GM12873 (cell line): ENCODE results near the gene MALRD1.

ENCODE experiments used
- TF ChIP-seq, protein P1 (sequence below): IDR thresholded peaks from 2 replicates; pipeline ENCODE4 v1.5.1; 2012; ENCODE audit warnings: low read depth, mild to moderate bottlenecking, moderate library complexity, low read length, control low read depth; ENCODE audit not compliant: insufficient read depth; ENCODE audit errors: missing control alignments

MALRD1 gene

DNA sequence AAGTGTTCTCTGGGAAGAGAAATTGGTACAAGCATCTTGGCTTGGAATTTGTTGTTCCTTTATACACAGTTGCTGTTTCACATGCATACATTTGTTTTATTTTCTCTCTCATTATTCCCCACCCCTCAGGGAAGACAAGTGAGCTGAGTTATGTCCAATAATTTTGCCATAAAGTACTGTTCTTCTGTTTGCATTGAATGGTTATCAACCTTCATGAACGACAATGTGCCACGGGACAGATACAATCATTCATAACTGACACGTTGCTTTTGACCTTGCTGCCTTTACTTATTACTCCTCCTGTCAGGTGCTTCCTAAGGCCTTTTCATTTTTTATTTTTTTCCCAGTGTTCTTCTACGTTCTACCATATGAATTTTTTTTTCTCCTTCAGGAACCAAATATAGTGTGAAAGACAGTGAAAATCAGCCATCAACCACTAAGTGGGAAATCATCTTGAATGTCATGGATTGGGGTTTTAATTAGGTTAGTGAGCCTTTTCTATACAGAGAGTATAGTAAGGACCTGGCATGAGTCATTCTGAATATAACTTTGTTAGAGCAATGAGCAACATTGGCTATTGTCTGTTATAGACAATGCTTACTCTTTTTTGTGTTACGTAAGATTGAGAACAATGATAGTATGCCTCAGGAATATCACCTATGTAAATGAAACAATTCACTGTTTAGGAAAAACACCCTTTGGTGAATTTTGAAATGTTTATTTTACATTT lies 383.2 kb downstream of the MALRD1 start:
- TF ChIP-seq, protein P1, sequence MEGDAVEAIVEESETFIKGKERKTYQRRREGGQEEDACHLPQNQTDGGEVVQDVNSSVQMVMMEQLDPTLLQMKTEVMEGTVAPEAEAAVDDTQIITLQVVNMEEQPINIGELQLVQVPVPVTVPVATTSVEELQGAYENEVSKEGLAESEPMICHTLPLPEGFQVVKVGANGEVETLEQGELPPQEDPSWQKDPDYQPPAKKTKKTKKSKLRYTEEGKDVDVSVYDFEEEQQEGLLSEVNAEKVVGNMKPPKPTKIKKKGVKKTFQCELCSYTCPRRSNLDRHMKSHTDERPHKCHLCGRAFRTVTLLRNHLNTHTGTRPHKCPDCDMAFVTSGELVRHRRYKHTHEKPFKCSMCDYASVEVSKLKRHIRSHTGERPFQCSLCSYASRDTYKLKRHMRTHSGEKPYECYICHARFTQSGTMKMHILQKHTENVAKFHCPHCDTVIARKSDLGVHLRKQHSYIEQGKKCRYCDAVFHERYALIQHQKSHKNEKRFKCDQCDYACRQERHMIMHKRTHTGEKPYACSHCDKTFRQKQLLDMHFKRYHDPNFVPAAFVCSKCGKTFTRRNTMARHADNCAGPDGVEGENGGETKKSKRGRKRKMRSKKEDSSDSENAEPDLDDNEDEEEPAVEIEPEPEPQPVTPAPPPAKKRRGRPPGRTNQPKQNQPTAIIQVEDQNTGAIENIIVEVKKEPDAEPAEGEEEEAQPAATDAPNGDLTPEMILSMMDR: no peak

- TF ChIP-seq, protein P1: no peak
Observed at GRCh38 chr10:19449860-19450259, 401.3 kb downstream of the MALRD1 start.

DNA sequence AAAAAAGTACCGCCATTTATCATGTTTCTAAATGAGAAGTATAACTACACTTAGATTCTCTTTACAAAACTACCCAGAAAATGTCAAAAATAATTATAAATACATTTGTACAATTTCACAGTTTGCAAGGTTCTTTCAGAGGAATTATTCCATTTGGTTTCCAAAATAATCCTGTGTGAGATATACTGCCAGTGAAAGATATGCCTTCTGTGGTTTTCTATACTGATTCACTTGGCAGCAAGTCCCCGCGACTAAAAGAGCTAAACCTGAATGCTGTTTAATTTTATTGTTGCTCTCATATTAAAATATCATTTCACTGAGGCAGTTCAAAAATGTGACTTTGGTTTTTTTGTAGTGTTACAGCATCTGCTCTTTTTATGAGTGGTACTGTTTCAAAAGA lies 402.8 kb downstream of the MALRD1 start:
- TF ChIP-seq, protein P1: no peak

GRCh38 chr10:19451937-19452336 lies 403.3 kb downstream of the MALRD1 start:
- TF ChIP-seq, protein P1: no peak

DNA sequence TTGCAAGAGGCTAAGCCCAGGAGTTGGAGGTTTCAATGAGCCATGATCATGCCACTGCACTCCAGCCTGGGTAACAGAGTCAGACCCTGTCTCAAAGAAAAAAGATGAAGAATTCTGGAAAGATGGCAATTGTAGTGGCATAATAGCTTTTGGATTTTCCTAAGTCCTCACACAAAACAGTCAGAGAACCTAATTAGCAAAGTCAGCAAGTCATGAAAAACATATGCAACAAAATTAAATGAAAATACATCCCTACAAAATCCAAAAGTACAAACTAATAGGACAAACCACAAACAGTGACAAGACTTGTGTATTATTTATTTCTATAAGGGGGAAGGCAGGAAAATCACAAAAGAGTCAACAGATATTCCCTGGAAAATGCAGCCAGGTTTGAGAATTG lies 405.4 kb downstream of the MALRD1 start:
- TF ChIP-seq, protein P1: no peak

DNA sequence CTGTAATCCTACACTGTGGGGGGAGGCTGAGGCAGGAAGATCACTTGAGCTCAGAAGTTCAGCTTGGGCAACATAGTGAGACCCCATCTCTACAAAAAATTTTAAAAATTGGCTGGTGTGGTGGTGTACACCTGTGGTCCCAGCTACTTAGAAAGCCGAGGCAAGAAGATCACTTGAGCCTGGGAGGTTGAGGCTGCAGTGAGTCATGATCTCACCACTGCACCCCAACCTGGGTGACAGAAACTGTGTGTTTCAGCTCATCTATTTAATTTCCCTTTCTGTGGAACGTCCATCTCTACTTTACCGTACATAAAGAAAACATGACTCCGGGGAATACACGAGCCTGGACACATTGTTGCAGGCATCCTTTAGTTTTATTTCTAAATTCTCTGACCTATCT lies 413.0 kb downstream of the MALRD1 start:
- TF ChIP-seq, protein P1: no peak

DNA sequence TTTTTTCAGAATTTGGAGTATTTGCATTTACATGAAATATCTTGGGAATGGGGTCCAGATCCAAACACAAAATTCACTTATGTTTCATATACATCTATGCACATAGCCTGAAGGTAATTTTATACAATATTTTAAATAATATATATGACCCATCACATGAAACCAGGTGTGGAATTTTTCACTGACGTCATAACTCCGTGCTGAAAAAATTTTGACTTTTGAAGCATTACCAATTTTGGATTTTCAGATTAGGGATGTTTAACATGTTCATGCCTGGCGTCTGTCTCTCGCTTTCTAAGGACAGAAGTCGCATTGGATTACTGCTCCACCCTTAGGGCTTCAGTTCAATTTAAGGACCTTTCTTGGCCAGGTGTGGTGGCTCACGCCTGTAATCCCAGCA lies 418.1 kb downstream of the MALRD1 start:
- TF ChIP-seq, protein P1: no peak
